Measurements from ENCODE around the gene NPLOC4.

NPLOC4 gene

DNA sequence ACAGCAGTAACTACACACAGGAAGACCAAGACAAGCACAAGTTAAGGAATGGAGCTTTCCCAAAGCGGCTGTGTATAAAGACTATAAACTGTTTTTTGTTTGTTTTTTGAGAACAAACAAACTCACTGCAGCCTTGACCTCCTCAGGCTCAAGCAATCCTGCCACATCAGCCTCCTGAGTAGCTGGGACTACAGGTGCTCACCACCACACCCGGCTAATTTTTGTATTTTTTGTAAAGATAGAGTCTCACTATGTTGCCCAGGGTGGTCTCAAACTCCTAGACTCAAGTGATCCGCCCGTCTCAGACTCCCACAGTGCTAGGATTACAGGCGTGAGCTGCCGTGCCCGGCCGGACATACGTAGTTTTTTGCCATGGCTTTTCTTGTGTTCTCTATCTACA, 23.5 kb upstream of the NPLOC4 start:
- no peak for DNase-seq

DNA sequence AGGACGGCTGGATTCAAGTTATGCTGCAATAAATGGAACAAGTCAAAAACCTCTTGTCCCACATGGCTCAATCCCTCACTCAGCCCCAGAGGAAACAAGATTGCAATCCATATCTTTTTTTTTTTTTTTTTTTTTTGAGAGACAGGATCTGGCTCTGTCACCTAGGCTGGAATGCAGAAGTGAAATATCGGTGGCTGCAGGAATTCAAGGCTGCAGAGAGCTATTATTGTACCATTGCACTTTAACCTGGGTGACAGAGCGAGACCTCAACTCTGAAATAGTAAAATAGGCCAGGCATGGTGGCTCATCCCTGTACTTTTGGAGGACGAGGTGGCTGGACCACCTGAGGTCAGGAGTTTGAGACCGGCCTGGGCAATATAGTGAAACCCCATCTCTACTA, 22.1 kb upstream of the NPLOC4 start:
- DNase-seq, result no peak

DNA sequence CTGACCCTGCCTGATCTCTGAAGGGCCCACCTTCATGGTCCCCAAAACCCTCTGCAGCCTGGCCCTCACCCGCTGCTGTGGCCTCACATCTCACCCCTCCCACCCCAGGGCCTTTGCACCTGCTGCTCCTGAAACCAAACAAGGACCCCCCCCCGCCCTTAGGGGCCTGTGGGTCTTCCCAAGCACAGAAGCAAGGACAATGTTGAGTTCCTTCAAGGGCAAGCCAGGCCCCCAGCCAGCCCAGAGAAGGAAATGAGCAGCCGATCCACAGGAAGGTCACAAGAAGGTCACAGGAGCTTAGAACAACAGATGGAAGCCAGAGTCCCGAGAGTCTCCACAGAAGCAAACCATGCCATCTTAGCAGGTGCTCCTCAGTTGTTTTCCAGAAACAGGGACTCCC, 19.9 kb upstream of the NPLOC4 start:
- DNase-seq, result no peak

DNA sequence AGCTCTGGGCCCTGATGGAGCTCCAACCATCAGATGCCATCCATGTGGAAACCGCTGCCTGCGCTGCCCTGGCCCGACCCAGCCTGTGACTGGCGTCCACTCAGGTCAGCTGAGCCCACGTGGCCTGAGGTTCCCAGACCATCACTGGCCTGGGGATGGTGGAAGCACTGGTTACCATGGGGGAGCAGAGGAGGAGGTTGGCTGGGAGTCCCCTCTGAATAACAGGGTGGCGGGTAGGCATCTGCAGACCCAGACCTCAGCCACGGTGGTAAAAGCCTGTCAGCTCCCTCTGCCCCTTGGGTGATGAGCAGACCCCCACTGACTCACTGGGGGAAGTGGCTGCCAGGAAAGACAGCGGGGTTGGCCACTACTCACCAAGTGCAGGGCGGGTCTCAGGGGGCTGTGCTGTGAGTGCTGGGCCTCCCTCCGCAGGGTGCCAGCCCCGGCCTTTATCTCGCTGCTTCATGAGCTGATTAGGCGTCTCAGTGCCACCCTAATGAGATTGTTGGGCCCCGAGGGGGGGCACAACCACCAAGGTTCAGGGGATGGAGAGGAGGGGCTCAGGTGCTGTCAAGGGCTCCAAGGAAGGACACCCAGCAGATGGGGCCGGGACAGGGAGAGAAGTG, 19.3 kb upstream of the NPLOC4 start, which contains the start of gene PDE6G:
Gene PDE6G (minus strand): TSS at position 425 of the 626 bp plus-strand sequence. CDS start 3,237 bp downstream, outside the sequence.
- DNase-seq, result no peak

DNA sequence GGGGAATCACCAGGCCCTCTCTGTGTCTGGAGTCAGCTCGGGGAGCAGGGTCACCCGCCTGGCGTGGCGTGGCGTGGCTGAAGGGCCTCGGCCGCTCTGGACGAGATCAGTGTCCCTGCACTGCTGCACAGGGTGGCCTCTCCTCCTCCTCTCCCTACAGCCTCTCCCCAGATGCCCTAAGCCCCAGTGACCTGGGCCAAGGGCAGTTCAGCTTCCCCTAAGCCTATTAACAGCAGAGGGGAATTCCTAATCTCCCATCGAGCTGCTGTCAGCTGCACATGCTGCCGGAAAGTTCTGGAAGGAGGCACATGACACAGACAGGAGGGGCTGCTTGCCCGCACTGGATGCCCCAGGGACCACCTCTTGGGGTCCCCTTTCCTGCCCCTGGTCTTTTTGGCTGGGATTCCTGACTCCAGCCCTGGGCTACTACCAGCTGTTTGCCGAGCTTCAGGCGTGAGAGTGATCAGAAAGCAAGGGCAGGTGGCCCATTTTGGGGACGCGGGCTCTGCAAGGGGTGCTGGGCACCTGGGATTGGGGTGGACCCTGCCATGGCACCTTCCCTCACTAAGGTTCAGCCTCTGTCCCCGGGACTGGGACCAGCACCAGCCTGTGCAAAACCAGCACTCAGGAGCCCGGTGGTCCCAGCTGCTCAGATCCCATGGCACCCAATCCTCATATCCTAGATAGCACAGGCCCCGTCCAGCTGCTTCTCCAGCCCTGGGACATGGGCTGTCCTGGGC, 18.6 kb upstream of the NPLOC4 start:
- no peak for DNase-seq

DNA sequence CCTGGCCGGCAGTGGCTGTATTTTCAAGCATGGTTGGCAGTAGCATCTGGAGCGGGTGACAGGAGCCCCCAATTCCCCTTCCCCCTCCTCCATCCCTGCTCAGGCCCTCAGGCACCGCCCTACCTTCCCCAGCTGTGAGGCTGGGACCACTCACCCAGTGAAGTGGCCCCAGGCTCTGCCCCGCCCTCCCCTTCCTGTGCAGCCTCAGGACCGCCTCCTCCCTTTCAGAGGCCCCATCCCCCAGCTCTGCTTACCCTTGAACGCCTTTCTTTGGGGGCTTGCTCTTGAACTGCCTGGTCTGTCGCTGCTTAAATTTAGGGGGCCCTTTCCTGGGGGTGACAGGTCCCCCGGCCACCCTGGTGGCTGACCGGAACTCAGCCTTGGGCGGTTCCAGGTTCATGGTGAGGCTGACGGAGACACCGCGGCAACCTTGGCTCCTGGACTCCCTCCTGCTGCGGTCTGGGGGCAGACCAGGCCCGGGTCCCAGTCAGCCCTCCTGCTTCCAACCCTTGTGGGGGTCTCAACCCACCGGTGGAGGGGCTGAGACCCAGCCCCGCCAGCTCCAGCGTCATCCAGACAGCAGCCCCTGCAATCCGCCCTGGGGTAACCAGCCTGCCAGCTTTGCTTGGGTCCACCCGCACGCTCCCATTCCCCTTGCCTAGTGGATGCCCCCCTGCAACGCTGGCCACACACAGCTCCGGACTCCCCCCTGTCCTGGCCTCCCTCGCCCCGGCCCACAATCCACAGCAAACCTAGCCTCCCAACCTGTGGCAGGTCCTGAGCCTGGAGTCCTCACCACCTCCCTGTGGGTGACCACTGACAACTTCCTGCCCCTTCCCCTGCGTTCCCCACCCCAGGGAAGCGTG, 16.2 kb upstream of the NPLOC4 start:
- peak; percentile 25 for DNase-seq

DNA sequence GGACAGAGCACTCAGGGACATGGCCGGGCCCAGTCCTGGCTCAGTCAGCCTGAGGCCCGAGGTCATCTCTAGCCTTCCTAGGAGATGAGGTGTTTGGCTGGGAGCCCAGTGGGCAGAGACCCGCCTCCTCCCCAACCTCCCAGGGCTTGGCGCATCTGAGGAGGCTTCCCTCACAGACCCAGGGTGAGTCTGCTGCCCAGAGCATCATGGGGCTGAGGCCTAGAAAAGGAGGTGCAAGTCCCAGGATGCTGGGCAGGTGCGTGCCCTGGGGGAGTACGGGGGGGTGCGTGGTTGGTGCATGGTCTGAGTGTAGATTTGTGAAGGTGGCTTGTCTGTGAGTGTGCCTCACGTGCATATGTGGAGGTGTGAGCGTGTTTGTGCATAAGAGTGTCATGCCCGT, 14.8 kb upstream of the NPLOC4 start:
- no peak for DNase-seq

DNA sequence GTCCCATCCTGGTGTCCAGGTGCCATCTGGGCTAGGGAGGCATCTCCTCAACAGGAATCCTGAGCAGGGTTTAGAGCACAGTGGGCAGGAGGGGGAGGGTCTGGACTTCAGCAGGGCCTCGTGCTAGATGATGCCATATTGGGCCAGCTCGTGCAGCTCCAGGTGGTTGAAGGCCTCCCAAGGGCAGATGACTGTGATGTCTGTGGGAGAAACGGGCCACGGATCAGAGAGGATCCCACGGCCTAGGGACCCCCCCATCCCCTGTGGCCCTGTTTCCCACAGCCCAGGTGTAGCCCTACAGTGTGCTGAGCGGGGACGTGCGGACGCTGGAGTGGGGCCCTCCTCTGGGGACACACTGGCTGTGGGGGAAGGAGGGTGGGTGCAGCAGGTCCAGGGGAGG, 14.0 kb upstream of the NPLOC4 start:
- DNase-seq, result no peak

DNA sequence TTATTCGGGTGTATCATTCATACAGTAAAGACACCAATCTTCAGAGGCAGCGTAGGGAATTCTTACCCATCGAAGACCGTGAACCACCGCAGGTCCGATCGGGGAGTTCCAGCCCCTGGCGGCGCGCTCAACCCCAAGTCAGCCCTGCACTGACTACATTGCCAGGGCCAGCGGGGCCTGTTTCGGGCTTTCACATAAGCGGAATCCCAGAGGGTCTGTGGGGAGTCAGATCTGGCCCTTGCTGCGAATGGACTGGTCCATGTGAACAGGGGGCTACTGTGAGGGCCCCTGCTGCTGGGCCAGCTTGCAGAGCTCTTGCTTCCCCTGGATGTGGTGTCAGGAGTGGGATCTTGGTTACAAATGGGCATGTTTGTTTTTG, 11.8 kb upstream of the NPLOC4 start:
- no peak for DNase-seq

DNA sequence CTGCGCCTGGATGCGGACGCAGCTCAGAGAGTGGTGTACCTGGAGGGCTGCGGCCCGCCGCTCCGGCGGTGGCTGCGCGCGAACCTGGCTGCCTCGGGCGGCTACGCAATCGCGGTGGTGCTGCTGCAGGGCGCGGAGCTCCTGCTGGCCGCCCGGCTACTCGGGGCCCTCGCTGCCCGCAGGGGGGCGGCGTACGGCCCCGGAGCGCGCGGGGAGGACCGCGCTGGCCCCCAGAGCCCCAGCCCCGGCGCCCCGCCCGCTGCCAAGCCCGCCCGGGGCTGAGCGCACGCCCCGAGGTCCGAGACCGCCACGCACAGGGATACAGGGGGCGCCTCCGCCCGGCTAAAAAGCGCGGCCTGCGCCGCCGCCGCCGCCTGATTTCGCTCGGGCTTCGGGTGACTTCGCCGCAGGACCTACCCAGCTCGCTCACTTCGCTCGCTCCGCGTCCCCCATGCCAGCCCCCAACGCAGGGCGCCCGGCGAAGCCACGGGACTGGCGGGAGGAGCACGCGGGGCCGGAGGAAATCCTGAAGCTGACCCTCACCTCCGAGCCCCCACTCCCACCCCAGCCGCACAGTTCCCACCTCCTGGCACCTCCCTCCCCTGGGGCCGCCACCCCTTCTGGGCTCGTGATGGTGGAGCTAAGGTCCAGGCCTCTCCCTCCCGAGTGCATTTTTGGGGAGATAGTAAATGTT, 11.2 kb upstream of the NPLOC4 start:
- no peak for DNase-seq

DNA sequence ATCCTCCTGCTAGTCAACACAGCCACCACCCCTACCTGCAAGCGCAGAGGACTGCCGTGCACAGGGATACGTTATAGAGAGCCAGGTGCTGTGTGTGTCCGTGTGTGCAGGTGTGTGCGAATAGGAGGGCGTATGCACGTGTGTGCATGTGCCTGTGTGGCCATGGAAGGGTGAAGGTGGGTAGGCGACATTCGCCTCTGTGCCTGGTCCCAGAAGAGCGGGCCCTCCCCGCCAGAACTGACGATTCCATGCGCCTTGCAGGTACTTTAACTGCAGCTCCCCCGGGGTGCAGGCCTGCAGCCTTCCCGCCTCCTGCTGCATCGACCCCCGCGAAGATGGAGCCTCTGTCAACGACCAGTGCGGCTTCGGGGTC, 10.7 kb upstream of the NPLOC4 start:
- DNase-seq, result no peak

DNA sequence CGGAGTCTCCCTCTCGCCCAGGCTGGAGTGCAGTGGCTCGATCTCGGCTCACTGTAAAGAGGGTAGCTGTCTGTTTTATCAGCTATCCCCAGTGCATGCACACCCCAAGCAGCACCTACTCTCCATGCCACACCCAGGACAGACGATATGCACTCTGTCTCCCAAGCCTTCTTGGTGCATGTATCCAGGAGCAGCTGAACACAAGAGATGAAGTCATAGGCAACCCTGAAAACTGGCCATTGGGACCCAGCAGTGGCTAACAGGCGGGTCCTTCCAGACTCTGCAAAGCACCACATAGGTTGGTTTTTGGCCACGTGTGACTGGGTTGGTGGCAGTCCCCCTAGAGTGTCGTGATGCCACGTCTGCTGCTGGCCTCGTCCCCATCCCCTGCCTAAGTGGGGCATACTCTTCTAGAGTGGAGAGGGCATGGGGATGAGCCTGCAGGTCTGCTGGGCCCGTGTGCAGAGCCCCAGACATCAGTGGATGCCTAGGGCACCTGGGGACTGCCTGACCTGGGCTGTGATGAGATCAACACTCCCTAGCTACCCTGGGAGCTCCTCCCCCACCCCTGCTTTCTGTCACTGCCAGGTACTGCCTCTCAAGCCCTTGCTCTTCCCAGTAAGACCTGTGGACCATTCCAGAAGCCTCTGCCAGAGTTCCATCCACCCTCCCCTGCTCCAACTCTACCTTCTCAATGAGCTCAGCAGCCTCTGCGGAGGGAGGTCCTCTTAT, 10.1 kb upstream of the NPLOC4 start:
- no peak for DNase-seq

DNA sequence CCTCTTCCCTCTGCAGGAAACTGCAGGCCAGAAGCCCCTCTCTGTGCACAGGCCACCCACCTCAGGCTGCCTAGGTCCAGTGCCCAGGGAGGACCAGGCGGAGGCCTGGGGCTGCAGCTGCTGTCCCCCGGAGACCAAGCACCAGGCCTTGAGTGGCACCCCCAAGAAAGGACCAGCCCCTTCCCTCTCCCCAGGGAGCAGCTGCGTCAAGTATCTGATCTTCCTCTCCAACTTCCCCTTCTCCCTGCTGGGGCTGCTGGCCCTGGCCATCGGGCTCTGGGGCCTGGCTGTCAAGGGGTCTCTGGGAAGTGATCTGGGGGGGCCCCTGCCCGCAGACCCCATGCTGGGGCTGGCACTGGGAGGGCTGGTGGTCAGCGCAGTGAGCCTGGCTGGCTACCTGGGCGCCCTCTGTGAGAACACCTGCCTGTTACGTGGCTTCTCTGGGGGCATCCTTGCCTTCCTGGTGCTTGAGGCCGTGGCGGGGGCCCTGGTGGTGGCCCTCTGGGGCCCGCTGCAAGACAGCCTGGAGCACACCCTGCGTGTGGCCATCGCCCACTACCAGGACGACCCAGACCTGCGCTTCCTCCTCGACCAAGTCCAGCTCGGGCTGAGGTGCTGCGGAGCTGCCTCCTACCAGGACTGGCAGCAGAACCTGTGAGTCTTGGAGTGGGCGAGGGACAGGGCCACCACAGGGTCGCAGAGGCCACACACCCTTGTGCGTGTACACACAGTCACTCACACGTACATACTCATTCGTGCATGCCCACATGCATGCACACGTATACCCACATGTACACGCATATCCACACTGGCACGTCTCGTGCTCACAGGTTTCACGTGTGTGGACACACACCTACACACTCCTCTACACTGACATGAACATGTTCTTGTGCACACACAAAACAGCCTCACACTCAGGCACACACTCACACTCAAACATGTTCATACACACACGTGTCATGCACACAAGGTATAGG, 8.4 kb upstream of the NPLOC4 start:
- no peak for DNase-seq

DNA sequence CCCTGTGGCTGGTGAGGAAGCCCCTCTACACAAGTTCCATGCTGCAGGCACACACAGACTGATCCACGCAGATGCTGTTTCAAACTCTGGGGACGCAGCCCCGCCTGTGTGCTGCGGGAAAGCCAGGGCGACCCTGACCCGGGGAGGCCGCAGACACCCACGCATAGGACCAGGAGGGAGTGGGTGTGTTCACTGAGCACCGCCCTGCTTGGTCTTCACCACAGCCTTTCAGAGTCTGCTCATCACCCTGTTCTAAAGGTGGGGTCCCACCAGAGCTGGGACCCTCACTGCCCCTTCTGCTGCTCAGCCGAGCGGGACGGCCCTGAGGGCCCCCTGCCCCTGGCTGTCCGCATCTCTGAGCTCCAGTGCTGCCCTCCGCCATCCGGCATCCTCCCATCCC, 7.6 kb upstream of the NPLOC4 start:
- no peak for DNase-seq

DNA sequence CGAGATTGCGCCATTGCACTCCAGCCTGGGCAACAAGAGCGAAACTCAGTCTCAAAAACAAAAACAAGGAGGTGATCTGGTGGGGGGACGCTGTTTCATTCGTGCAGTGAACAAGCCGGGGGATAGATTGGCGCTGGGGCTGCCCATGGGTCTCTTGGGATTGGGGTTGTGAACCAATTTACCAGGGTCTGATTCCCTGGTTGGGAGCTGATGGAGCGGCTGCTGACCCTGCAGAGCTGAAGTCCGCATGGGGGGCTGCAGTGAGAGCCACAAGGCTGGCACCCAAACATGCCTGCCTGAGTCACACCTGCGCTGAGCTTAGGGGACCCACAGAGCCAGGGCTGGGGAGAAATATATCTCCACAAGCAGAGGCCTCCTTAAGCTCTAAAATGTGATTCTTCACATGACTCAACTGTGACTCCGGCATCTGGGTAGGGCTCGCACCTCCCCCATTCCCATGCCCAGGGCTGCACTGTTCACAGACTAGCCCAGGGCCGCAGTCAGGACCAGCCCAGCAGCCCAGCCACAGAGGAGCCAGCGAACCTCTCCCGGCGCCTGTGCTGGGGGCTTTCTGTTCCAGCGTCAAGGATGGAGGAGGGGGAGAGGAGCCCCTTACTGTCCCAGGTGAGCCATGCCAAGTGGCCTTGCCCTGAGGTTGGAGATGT, 5.0 kb upstream of the NPLOC4 start:
- no peak for DNase-seq

DNA sequence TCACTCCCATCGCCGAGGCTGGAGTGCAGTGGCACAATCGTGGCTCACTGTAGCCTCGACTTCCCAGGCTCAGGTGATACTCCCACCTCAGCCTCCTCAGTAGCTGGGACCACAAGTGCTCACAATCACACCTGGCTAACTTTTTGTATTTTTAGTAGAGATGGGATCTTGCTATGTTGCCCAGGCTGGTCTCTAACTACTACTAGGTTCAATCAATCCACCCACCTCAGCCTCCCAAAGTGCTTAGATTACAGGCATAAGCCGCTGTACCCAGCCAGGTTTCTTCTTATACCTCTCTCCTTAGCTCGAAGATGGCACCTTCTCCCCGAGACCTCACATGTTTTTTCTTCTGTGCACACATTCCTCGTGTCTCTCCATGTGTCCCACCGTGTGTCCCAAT, 3.1 kb upstream of the NPLOC4 start:
- DNase-seq, result no peak

DNA sequence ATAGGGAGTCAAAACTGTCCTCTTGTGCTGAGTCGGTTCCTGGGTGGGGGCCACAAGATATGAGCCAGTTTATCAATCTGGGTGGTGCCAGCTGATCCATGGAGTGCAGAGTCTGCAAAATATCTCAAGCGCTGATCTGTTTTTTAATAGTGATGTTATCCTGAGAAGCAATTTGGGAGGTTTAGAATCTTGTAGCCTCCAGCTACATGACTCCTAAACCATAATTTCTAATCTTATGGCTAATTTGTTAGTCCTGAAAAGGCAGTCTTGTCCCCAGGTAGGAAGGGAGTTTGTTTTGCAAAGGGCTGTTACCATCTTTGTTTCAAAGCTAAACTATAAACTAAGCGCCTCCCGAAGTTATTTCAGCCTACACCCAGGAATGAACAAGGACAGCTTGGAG, 1.8 kb upstream of the NPLOC4 start:
- no peak for DNase-seq

DNA sequence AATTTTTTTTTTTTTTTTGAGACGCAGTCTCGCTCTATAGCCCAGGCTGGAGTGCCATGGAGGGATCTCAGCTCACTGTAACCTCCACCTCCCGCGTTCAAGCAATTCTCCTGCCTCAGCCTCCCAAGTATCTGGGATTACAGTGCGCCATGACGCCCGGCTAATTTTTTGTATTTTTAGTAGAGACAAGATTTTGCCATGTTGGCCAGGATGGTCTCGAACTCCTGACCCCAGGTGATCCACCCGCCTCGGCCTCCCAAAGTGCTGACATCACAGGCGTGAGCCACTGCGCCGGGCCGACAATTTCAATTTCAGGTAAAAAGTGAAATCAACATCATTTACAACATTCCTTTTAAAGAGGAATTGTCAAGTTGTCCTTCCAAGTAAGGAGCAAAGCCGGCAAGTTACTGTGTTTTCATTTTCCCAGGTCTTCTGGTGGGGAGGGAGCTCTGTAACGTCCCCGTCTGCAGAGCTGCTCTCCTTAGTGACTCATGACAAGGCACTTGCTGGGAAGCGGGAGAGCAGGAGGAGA, 873 bp downstream of the NPLOC4 start:
- DNase-seq, result no peak

DNA sequence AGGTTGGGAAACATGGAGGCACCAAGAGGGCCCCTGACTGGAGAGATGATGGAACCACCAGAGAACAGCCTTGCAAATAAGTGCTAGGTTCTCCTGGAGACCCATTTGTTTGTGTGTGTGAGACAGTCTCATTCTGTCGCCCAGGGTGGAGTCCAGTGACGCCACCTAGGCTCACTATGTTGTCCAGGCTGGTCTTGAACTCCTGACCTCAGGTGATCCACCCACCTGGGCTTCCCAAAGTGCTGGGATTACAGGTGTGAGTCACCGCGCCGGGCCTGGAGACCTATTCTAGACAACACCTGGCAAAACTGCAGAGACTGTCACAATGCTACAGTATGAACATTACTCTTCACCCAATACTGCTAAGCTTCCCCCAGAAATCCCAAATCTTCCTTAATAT, 1.5 kb downstream of the NPLOC4 start:
- DNase-seq, result no peak

DNA sequence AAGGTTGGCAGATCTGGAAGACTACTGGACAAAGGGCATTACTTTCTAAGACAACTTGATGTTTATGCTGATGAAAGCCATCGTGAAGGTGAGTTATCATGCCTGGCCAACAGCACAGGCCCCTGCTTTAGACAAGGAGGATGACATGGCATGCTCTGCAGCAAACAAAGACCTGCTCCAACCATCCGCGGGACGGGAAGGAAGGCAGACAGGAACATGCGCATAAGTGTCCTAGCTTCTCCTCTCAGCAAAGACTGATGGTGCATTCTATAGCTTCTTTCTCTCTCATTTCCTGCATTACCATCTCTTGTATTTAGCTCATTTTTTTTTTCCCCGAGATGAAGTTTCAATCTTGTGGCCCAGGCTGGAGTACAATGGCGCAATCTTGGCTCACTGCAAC, 5.4 kb downstream of the NPLOC4 start:
- DNase-seq, result no peak

DNA sequence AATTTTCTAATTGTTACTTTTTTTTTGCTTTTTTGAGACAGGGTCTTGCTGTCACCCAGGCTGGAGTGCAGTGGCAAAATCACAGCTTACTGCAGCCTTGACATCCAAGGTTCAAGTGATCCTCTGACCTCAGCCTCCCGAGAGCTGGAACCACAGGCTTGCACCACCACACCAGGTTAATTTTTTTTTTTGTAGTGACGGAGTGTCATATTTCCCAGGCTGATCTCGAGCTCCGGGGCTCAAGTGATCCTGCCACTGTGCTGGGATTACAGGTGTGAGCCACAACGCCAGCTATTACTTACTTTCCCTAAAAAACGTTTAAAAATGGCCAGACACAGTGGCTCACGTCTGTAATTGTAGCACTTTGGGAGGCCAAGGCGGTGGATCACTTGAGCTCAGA, 6.6 kb downstream of the NPLOC4 start:
- DNase-seq, result no peak

Data from activated gamma-delta T cell treated with Interleukin-2 at 50 U/mL for 16 hours (primary cell).